A549 (cell line): ENCODE results near the gene MSS51.

Experiments used
- CHD4 ChIP-seq: fragments of 200-600 bp; sonication (generic); IDR thresholded peaks from 2 replicates; pipeline ENCODE4 v1.6.1; 2016; ENCODE audit warnings: antibody characterized with exemption, mild to moderate bottlenecking, borderline replicate concordance
- CTCF ChIP-seq: fragments of >200 bp; sonication (Bioruptor Twin); formaldehyde crosslinking; IDR thresholded peaks from 3 replicates; pipeline ENCODE4 v1.5.1; 2016
- E2F6 ChIP-seq: IDR thresholded peaks from 2 replicates; pipeline ENCODE4 v1.6.1; 2012; ENCODE audit warnings: low read depth, borderline replicate concordance
- JUNB ChIP-seq: fragments of >200 bp; sonication (Bioruptor Twin); formaldehyde crosslinking; IDR thresholded peaks from 2 replicates; pipeline ENCODE4 v1.6.1; 2016
- PBX3 ChIP-seq: IDR thresholded peaks from 2 replicates; pipeline ENCODE4 v1.6.1; 2012
- POLR2A ChIP-seq: IDR thresholded peaks from 2 replicates; pipeline ENCODE4 v1.6.1; 2012; ENCODE audit warnings: mild to moderate bottlenecking, low read length

GRCh38 chr10:73379064-73379748 lies 54.2 kb downstream of the MSS51 start:
- TF ChIP-seq JUNB, result no peak
- TF ChIP-seq CTCF, result no peak
- TF ChIP-seq CHD4, result no peak
- no peak for TF ChIP-seq POLR2A
- no peak for TF ChIP-seq PBX3
- TF ChIP-seq E2F6, result no peak
